Stimulated activated CD8-positive, alpha-beta memory T cell treated with anti-CD3 and anti-CD28 coated beads, Interleukin-12 subunit alpha, Interleukin-12 subunit beta, amount 100 ng/mL, for 1 hour (primary cell): ENCODE data around the gene LRMDA.
"Not testable (repeated sequence)": the region's sequence is repeated elsewhere in the genome, so short reads cannot be mapped to it uniquely, and the experiment has no call there.

Experiments used
- DNase-seq: peaks from one replicate; pipeline ENCODE4 v3.0.0-alpha.2; 2020; ENCODE audit warnings: low read depth

The LRMDA gene

DNA sequence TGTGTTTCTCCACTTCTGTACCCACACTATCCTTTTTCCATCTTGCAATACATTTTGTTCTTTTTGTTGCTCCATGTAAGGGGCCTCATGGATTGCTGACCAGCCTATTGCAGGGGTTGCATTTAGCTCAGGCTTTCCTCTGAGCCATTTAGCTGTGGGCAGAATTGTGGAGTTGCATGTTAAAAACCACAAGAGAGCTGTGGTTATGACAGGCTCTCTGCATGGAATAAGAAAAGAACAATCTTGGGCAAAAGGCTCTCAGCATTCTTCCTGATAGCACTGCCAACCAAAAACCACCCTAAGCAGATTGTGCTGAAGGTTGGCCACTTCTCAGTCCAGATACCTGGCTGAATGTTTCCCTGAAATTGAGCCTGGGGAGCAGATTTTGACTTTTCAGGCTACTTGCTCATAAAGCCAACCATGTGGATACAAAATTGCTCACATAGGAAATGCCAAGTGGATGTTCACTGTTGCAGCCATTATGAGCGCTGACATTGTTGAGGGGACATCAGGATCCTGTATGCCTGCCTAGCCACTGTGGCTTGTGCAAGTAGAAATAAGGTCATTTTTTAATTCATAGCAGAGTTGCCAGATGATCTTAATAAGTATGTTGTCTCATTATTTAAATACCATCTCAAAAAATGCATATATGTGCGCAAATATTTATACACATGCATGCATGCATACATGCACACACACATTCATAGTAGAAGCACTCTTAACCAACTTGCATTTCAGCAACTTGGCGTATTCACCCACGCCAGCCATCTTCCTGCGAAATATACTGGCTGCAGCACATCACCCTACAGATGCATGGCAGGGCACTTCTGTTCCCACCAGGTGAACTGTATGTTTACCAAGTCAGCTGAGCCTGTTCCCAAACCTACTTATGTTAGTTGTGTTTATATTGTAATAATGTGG is 695.4 kb downstream of the LRMDA start:
- DNase-seq: no peak

DNA sequence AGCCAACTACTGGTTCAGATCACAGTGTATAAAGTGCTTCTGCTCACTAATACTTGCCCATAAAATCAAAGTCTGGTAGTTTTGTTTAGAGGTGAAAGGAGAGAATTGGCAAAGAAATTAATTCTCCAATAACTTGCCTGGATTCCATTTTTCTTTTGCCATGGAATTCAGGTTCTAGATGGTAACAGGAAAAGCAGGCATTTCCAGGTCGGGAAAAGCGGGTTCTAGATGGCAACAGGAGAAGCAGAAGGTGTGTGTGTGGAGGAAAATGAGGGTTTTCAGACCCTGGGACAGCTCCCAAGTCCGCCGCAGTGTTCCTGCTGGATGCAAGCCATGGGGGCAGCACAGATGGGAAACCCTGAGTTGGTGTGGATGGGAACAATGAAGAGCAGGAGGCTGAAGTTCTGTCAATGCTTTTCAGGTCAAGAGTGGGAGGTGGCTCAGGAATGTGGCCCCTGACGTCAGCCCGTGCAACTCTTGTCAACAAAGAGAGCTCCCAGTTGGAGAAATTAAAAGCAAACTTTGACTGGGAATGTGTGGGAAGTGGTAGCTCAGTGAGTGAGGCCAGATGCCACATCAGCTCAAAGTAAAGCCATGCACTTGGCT is 696.7 kb downstream of the LRMDA start:
- no peak for DNase-seq

DNA sequence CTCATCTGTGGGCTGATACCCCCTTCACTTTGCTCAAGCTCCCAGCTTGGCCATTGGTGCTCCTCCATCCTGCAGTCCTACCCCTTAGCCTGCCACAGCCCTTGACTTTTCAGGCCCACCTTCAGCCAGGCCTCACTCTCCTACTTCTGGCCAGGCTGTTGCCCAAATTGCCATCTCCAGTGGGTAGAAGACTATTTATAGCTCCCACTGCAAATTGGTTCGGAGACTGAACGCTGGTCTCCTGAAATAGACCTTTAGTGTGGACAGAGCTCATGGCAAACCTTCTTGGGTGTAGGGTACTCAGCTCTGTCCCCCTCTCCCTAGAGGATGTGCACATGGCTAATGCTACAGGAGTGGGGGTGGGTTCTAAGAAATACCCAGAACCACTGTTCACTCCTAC is 697.8 kb downstream of the LRMDA start:
- no peak for DNase-seq

DNA sequence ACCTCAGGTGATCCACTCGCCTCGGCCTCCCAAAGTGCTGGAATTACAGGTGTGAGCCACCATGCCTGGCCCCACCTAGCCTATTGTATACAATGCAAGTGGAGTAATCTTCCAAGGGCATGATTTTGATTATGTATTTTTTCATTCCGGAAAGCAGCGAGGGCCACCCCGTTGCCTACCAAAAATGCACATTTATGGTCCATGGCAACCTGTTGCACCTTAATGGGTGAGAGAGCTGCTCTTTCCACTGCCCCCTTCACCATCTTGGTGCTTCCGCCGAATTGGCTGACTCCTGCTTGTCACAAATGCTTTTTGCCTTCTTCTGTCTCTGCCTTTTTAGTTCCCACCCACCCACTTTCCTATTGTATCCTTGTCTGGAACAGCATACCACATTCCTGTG is 699.5 kb downstream of the LRMDA start:
- DNase-seq: no peak

GRCh38 chr10:76133597-76134255 is 702.3 kb downstream of the LRMDA start:
- no peak for DNase-seq

DNA sequence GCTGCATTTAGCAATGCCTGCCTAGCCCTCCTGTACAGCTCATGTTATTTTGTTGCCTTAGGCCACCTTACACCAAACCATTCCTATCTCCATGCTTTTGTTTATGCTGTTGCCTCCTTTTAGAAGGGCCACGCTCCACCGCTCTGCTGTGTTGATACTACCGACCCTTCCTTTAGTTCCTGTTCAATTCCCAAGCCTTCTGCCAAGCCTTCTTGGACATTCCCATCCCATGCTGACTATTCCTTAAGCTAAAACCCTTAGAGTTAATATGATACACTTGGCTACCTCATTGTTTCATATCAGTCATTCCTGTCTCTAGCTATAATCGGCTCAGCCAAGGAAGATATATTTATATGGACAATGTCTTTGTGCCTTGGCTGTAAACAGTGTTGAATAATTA is 705.5 kb downstream of the LRMDA start:
- DNase-seq: no peak

GRCh38 chr10:76138286-76138685 is 706.9 kb downstream of the LRMDA start:
- no peak for DNase-seq

DNA sequence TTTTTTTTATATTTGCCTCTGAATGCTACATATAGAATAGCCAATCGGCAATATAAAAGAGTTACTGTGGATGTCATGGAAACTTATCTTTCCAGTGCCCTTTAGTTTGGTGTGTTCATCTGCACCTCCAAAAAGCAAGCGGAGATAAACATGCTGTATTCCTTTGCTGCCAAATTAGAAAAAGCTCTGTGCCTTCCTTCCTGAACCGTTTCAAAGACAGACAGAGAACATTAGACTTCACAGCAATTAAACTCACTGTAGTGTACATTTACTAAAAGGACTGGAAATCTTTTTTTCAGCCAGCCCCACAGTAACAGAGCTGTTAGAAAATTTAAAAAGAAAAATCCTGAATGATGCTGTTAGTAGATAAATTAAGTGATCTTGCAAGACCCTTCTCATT is 707.5 kb downstream of the LRMDA start:
- DNase-seq: no peak

- no peak for DNase-seq
Observed at GRCh38 chr10:76139431-76139830, 708.0 kb downstream of the LRMDA start.

GRCh38 chr10:76141376-76141775 is 710.0 kb downstream of the LRMDA start:
- DNase-seq: no peak

- DNase-seq: not testable (repeated sequence)
Observed at GRCh38 chr10:76148217-76148616, 716.8 kb downstream of the LRMDA start.

DNA sequence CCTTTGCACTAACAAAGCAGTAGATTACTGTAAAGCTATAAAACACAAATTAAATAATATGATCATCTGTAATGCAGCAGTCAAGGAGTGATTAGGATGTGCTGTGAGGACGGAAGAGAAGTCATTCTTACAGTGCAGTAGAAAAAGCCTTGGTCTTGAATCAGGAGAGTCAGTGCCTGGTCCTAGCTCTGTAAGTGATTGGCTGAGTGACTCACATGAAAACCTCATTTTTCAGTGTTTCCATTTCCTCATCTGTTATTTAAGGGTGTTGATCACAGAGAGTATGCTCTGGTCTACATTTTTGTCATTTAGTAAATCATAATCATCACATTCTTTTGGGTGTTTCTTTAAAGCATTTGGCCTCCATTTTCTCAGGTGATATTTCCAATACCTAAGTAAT is 717.8 kb downstream of the LRMDA start:
- no peak for DNase-seq

- no peak for DNase-seq
Observed at GRCh38 chr10:76149602-76150138, 718.2 kb downstream of the LRMDA start.

DNA sequence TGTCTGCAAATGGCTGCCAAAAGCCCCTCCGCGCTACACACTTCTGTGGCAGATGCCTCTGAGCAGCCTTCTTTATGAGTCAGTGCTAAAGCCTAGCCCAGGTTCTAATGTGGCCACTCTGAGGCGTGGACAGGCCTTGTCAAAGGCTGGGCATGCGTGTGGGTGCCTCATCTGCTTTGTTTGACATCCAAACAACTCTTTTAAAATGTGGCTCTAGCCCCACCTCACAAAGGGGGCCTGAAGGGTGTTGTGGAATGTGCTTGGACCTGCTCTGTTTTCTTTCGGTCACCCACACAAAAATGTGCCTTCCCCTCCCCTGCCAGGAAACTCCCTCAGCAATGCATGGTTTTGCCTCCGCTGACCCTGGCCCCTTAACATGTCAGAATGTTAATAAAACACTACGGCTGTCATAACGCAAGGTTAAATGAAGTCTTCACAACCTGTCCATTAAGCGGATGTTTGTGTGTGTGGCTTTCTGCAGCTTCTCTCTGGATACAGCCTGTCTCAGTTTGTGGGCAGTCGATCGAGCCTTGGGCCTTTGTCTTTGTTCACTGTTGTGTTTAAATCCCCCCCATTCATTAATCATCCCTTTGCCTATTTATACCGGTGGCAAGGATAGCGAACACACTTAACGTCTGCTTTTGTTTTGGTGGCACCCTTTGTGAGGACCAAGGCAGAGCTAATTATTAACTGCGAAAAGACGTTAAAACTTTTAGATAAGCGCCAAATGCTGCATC is 718.9 kb downstream of the LRMDA start:
- DNase-seq: no peak

- DNase-seq: no peak
Observed at GRCh38 chr10:76150876-76151288, 719.5 kb downstream of the LRMDA start.

GRCh38 chr10:76152186-76152585 is 720.8 kb downstream of the LRMDA start:
- DNase-seq: no peak

GRCh38 chr10:76155961-76156360 is 724.5 kb downstream of the LRMDA start:
- DNase-seq: no peak

GRCh38 chr10:76160446-76161300 is 729.2 kb downstream of the LRMDA start:
- DNase-seq: no peak

- DNase-seq: no peak
Observed at GRCh38 chr10:76161301-76161582, 729.8 kb downstream of the LRMDA start.

GRCh38 chr10:76168437-76168836 is 737.0 kb downstream of the LRMDA start:
- no peak for DNase-seq

- DNase-seq: no peak
Observed at GRCh38 chr10:76169246-76169645, 737.8 kb downstream of the LRMDA start.
